ENCODE data around the gene DBR1.

The DBR1 gene

DNA sequence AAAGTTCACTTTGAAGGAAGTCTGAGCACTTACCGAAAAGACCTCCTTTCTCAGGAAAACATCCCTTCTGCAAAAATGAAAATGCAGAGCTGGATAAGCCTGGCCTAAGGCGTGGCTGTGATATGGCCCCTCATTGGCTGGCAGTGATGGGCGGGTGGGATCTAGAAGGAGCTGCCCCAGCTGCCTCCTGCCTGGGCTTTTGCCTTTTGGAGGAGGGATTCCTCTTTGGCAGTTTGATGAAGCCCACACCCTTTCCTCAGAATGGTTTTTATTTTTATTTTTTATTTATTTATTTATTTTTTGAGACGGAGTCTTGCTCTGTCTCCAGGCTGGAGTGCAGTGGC lies 55.3 kb downstream of the DBR1 start:
- no peak for TF ChIP-seq ZNF274 (IDR thresholded peaks at IDR 0.05; ENCODE audit: low read depth, low read length)

GRCh38 chr3:138118612-138119422 lies 55.9 kb downstream of the DBR1 start:
- TF ChIP-seq ZNF274 (IDR thresholded peaks at IDR 0.05; ENCODE audit: low read depth, low read length): no peak
- H3K4me3 ChIP-seq (ENCODE audit: low read length): no peak overlapping the region

More for the DNA sequence above, 55.3 kb downstream of the DBR1 start:
- H3K4me3 ChIP-seq (ENCODE audit: low read length): no peak overlapping the region

DNA sequence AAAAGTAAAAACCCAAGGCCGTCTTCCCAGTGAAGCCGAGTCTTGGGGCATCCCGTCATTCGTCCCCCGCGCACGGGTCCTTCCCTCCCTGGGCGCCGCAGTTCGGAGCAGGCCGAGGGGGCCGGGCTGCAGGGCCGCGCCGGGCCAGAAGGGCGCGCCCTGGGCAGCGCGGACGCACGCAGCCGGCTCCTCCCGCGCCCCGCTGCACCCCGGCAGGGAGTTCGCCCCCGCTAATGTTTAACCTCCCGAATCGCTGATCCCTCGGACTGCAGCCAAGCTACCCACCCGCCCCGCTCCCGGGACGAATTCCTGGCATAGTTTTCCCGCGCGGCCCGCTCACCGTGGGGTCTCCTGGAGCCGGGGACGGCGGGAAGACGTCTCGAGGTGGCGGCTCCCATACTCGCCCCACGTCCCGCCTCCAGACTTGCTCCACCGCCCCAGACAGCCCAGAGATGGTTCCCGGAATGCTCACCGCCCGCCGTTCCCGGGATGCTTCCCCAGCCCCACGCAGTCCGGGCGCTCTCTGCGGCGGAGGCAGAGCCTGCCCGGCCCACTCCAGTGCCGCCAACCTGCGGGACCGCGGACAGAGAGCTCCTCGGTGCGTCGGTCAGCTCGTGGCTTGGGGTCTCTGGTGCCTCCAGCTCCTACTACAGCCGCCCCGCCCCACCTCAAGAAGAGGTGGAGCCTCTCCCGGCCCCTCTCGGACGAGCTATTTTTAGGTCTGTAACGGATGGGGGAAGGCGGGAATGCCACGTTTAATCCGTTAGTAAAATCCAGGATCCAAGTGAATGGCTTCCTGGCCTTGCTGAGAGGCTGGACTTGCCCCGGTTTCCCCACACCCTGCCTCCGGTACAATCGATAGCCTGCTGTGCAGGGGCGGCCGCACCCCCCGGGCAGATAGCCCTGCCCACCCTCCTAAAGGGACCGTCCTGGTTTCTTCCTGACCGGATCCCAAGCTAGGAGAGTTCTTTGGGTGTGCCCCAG lies 59.4 kb downstream of the DBR1 start, which contains the start of gene DZIP1L:
Gene DZIP1L, minus strand, starts transcription at position 621 of the 984 bp plus-strand sequence. CDS start 11,637 bp downstream, outside the sequence.
- H3K4me3 ChIP-seq (ENCODE audit: low read length): peak within 1 kb of the TSS; percentile 53; the same call in 1 of the 2 replicates
- no peak for TF ChIP-seq ZNF274 (IDR thresholded peaks at IDR 0.05; ENCODE audit: low read depth, low read length)

- H3K4me3 ChIP-seq (ENCODE audit: low read length): peak overlapping the region; percentile 53; the same call in 1 of the 2 replicates
- no peak for TF ChIP-seq ZNF274 (IDR thresholded peaks at IDR 0.05; ENCODE audit: low read depth, low read length)
Measured at GRCh38 chr3:138114431-138114918, 60.2 kb downstream of the DBR1 start.

GRCh38 chr3:138113326-138113725 lies 61.4 kb downstream of the DBR1 start:
- H3K4me3 ChIP-seq (ENCODE audit: low read length): no peak overlapping the region
- TF ChIP-seq ZNF274 (IDR thresholded peaks at IDR 0.05; ENCODE audit: low read depth, low read length): no peak

DNA sequence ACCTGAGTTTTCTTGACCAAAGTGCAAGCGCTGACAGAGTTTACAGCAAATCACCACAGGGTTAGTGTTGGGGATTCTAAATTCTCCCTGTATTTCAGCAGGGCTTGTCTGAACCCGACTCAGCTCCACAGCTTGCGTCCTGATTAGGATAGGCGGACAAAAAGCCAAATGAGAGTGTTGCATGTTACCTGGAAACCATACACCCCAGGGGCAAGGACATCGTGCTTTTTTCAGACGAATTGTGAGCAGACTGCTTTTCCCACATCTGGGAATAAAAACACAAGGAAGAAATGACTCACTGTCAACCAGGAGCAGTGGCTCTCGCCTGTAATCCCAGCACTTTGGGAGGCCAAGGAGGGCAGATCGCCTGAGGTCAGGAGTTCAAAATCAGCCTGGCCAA lies 62.4 kb downstream of the DBR1 start:
- no peak overlapping the region for H3K4me3 ChIP-seq (ENCODE audit: low read length)

More for the DNA sequence above, 62.4 kb downstream of the DBR1 start:
- no peak for TF ChIP-seq ZNF274 (IDR thresholded peaks at IDR 0.05; ENCODE audit: low read depth, low read length)
